Glomerular visceral epithelial cell (primary cell): ENCODE measurements around the gene SHQ1.
"Not testable (repeated sequence)": the region's sequence is repeated elsewhere in the genome, so short reads cannot be mapped to it uniquely, and the experiment has no call there.

Experiments
- DNase-seq: peaks from one replicate; pipeline ENCODE4 v3.0.0-alpha.2; 2016; ENCODE audit errors: extremely low spot score

SHQ1 gene

GRCh38 chr3:72719137-72719536, 129.1 kb downstream of the SHQ1 start:
- no peak for DNase-seq

DNA sequence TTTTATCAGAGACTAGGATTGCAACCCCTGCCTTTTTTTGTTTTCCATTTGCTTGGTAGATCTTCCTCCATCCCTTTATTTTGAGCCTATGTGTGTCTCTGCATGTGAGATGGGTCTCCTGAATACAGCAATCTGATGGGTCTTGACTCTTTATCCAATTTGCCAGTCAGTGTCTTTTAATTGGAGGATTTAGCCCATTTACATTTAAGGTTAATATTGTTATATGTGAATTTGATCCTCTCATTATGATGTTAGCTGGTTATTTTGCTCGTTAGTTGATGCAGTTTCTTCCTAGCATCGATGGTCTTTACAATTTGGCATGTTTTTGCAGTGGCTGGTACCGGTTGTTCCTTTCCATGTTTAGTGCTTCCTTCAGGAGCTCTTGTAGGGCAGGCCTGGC, 134.1 kb downstream of the SHQ1 start:
- not testable (repeated sequence) for DNase-seq

- DNase-seq, result not testable (repeated sequence)
These were observed 137.8 kb downstream of the SHQ1 start for GRCh38 chr3:72710471-72710870.

DNA sequence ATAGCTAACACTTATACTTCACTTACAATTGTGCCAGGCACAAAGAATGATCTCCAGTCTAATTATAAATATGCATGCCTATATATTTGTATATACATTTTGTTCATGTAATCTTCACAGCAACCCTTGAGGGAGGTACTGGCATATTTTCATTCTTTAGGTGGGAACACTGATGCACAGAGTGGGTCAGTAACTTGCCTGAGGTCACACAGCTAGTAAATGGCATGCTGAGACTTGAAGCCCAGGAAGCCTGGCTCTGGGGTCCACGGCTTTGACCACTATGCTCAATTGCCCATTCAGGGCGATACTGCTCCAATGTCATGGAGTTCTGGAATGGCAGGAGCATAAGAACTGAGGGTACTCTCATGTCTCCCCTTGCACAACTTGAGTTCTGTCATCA, 139.8 kb downstream of the SHQ1 start:
- no peak for DNase-seq

GRCh38 chr3:72702997-72703396, 145.2 kb downstream of the SHQ1 start:
- no peak for DNase-seq

- no peak for DNase-seq
These were observed 145.9 kb downstream of the SHQ1 start for GRCh38 chr3:72702390-72702789.

- DNase-seq, result no peak
These were observed 148.1 kb downstream of the SHQ1 start for GRCh38 chr3:72700106-72700505.

DNA sequence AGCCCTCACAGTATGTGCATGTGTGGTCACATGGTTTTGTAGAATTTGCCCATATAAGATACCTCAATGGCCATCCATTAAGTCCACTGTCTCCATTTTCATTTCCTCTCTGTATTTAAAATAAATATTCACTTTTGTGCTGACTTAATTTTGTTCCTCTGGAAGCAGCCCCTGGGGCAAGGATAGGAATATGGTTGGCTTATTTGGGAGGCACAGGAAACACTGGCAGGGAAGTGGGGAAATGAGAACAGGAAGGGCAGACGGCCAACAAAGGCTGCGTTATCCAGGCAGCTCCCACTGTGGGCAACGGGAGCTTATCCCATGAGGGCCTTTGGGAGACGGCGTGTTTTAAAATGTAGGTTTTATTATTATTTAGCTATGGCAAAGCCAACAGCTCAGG, 148.6 kb downstream of the SHQ1 start:
- no peak for DNase-seq
